ENCODE results near the gene TUSC2.

The TUSC2 gene

GRCh38 chr3:50279255-50280016 lies 48.6 kb downstream of the TUSC2 start:
- H3K36me3 Mint-ChIP-seq, result no peaks in the 10 kb centered on the region
- CTCF ChIA-PET, result interaction anchor here (0.9 to 3.6 kb wide), 4 partner anchors 9 to 85 kb away, joined by 3 to 22 read pairs (median 6); no protein-coding TSS in a partner anchor
- no peak overlapping the region for H3K4me3 Mint-ChIP-seq
- H3K27ac Mint-ChIP-seq, result no peak overlapping the region
- H3K27me3 Mint-ChIP-seq, result peaks cover 53% of the 10 kb centered on the region
- DNase-seq, result no peak
- no peaks in the 10 kb centered on the region for H3K9me3 Mint-ChIP-seq
- H3K4me1 Mint-ChIP-seq, result peaks cover 15% of the 10 kb centered on the region

DNA sequence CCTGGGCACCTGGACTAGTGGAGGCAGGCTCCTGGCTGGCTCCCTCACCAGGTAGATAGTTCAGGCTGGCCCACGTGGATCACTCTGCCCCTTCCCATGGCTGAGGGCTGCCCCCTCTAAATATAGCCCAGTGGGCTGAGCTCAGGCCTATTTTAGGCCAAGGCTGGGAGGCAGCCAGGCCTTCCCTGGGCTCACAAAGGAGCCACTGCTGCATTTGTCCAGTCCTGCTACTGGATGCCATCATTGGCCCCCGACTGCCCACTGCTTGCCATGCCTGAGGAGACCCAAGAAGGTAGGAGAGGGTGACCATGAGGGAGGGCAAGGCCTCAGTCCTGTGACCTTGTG lies 49.2 kb downstream of the TUSC2 start, which contains the start of gene LSMEM2:
TSS of gene LSMEM2 (plus strand) at position 208 of the 345 bp plus-strand sequence. CDS start at position 235, 27 bp downstream.
- peaks cover 1% of the 10 kb centered on the region for H3K36me3 Mint-ChIP-seq
- H3K27me3 Mint-ChIP-seq, result peaks cover 59% of the 10 kb centered on the region
- DNase-seq, result no peak
- no peaks in the 10 kb centered on the region for H3K9me3 Mint-ChIP-seq
- no peak within 1 kb of the TSS for H3K27ac Mint-ChIP-seq
- H3K4me1 Mint-ChIP-seq, result peaks cover 20% of the 10 kb centered on the region
- H3K4me3 Mint-ChIP-seq, result no peak within 1 kb of the TSS
- CTCF ChIA-PET, result interaction anchor here (0.9 to 3.6 kb wide), 5 partner anchors 10 to 85 kb away, joined by 3 to 22 read pairs (median 6); partner anchors contain the start of genes HYAL3 and NAA80

GRCh38 chr3:50278123-50278879 lies 49.7 kb downstream of the TUSC2 start:
- no peak overlapping the region for H3K27ac Mint-ChIP-seq
- H3K27me3 Mint-ChIP-seq, result peaks cover 64% of the 10 kb centered on the region
- peaks cover 1% of the 10 kb centered on the region for H3K36me3 Mint-ChIP-seq
- CTCF ChIA-PET, result interaction anchor here (0.7 to 3.6 kb wide), 6 partner anchors 10 to 84 kb away, joined by 3 to 22 read pairs (median 6); partner anchors contain the start of genes HYAL3 and NAA80
- H3K4me1 Mint-ChIP-seq, result peaks cover 22% of the 10 kb centered on the region
- H3K9me3 Mint-ChIP-seq, result no peaks in the 10 kb centered on the region
- no peak overlapping the region for H3K4me3 Mint-ChIP-seq
- no peak for DNase-seq

GRCh38 chr3:50276762-50277101 lies 51.3 kb downstream of the TUSC2 start:
- Mint-ChIP-seq H3K27me3 (peaks cover 74% of the 10 kb centered on the region), H3K4me3 (no peak overlapping the region), H3K9me3 (no peaks in the 10 kb centered on the region), H3K36me3 (peaks cover 1% of the 10 kb centered on the region), H3K27ac (no peak overlapping the region), H3K4me1 (peaks cover 31% of the 10 kb centered on the region)
- no peak for DNase-seq
- CTCF ChIA-PET, result interaction anchor here (1.1 to 3.6 kb wide), 3 partner anchors 30 to 85 kb away, joined by 3 to 22 read pairs (median 16); partner anchors contain the start of gene GNAT1

- H3K4me3 Mint-ChIP-seq, result peak overlapping the region; percentile 48
- peak; percentile 62 for DNase-seq
- H3K9me3 Mint-ChIP-seq, result no peaks in the 10 kb centered on the region
- H3K36me3 Mint-ChIP-seq, result peaks cover 1% of the 10 kb centered on the region
- CTCF ChIA-PET, result interaction anchor here (0.6 to 3.6 kb wide), 7 partner anchors 30 to 85 kb away, joined by 3 to 22 read pairs (median 14); partner anchors contain the start of gene GNAT1
- H3K27ac Mint-ChIP-seq, result no peak overlapping the region
- H3K27me3 Mint-ChIP-seq, result peaks cover 79% of the 10 kb centered on the region
- peaks cover 31% of the 10 kb centered on the region for H3K4me1 Mint-ChIP-seq
These were observed 51.8 kb downstream of the TUSC2 start for GRCh38 chr3:50275996-50276761.

DNA sequence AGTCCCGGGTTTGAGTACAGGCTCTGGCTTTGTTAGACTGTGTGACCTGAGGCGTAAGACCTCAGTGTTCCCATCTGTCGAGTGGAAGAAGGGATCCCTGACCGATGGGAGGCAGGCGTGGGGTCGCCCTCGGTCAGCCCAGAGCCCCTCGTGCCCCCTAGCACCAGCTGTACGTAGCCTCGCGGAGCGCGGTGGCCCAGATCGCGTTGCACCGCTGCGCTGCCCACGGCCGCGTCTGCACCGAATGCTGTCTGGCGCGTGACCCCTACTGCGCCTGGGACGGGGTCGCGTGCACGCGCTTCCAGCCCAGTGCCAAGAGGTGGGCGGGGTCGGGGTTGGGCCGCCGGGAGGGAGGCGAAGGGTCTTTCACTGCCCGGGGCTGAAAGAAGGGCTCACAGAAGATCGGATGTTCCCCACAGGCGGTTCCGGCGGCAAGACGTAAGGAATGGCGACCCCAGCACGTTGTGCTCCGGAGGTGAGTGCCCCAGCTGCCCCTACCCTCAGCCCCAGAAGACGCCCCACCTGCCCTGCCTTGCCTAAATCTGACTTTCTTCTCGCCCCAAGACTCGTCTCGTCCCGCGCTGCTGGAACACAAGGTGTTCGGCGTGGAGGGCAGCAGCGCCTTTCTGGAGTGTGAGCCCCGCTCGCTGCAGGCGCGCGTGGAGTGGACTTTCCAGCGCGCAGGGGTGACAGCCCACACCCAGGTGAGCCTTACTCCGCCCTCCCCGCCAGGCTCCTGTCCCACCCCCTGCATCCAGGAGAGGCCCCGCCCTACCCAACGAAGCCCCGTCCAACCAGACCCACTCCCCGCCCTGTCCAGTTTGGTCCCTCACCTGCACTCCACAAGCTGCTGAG lies 52.7 kb downstream of the TUSC2 start:
- peak overlapping the region; percentile 48 for H3K4me3 Mint-ChIP-seq
- no peak overlapping the region for H3K27ac Mint-ChIP-seq
- CTCF ChIA-PET, result interaction anchor here (0.6 to 3.0 kb wide), 15 partner anchors 9 to 153 kb away, joined by 3 to 16 read pairs (median 3); partner anchors contain the start of gene GNAT1
- H3K4me1 Mint-ChIP-seq, result peaks cover 31% of the 10 kb centered on the region
- peaks cover 1% of the 10 kb centered on the region for H3K36me3 Mint-ChIP-seq
- peaks cover 84% of the 10 kb centered on the region for H3K27me3 Mint-ChIP-seq
- H3K9me3 Mint-ChIP-seq, result no peaks in the 10 kb centered on the region
- no peak for DNase-seq

Data from activated naive CD4-positive, alpha-beta T cell treated with anti-CD3 and anti-CD28 coated beads, Interleukin-2, amount 10 ng/mL, durations not matched to agents 7 days and 5 days (primary cell).